Globus pallidus (tissue), 1 donor: Measurements from ENCODE around the gene ANTXR1.

Experiments
- DNase-seq: peaks from one replicate; pipeline ENCODE4 v3.0.0-alpha.2; 2015; ENCODE audit warnings: low spot score

ANTXR1 gene

DNA sequence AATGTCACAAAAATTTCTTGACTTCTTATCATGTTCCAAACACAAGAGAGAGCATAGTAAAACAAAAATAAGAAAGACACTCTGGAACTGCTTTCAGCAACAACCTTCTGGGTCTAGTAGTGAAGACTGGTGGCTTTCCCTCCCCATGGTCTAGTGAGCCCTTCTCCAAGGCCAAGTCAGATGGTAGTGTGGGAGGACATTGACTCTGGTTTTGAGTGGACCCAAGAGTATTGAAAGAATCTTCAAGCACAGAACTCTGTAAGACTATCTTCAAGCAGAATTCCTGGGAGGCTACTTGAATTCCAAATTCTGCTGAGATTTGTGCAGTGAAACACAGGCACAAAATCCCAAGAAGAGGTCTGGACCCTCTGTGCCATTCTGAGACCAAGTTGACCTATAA lies 21.1 kb downstream of the ANTXR1 start:
- no peak for DNase-seq

DNA sequence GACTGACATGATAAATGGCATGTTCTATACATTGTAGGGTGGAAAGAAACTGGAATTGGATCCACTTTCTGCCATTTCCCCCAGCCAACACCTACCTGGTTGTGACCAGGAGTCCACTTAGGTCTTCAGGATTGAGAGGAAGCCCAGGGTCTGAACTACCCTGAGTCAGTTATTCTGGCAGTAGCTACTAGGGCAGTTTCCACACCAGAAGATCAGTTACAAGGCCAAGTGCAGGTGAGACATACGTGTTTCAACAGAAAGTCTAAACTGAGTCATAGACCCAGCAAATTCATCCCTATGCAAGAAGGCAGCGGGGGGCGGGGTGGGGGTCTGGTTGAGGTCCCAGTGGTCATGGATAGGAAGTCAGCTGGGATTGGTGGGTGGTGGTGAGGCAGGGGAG lies 21.9 kb downstream of the ANTXR1 start:
- no peak for DNase-seq

DNA sequence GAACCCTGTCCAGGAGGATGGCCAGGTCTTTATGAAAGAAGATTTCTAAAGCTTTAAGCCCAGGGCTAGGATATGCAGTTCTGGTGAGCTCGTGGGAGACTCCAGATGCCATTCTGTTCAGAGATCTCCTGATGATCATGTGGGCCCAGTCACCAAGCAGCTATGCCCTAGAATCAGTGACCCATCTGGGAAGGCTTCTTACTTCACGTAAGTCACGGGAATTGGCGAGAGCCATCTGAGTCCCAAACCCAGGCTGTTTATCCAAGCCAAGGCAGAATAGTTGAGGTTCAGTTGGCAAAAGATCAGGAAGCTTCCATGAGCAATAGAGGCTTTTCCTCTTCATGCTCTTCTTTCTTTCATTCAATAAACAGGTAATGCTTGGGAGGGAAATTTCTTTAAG lies 23.9 kb downstream of the ANTXR1 start:
- DNase-seq, result no peak

DNA sequence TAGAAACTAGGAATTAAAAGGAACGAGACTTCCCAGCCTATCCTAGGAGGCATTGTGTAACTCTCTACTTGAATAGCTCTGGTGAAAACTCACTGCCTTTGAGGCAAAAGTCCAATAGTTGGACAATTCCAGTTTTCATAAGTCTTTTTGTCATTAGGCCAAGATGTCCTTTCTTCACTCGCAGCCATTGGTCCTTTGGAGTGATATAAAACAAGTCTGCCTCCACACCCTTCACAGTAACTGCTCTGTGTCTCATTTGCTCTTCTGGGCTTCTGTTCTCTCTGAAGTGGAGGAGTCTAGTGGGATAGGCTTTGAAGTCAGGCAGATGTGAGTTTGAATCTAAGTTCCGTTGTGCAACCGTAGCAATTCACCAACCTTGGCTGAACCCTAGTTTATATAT lies 28.2 kb downstream of the ANTXR1 start:
- DNase-seq, result no peak

DNA sequence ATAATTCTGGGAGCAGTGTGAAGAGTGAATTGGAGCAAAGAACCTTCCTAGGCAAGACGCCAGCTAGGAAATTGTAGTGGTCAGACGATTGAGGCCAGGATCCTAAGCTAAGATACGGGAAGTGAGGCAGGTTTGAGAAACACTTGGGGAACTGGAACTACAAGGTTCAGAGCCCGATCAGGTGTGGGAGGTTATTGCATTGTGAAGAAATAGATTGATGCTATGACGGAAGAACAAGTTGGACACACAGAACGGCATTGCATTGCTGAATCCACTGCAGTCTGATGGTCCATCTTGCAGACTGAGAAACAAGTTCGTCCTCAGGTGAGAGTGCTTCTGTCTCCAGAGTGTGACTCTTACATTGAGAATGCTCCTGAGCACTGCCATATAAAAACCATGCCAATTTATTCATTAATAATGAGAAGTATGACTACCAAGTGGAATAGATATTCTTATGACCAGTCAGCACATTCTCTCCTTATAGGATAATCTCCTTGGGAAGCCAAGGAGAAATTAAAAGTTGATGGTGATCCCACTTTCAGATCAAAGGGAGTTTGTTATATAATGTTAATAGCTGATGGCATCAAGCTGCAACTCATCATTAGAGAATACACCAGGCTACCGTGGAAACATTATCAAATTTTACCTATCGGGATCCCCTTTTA lies 30.9 kb downstream of the ANTXR1 start:
- no peak for DNase-seq

DNA sequence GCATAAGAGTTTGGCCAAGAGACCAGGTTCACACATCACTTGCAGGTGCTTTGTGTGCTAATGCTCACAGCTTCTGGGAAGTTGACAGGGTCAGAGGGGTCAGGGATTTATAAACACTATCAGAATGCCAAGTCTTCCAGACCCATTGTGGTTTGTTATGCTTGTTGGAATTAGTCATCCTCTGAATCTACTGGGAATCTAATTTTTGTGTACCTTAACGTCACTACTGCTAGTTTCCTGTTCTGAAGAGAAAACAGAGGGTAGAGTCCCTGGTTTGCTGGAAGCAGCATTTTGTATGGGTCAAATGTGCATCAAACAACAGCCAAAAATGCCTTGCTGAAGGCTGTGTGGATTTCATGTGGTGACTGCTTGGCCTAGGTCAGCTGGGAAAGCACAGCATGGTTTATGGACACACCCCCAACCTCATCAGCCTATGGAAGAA lies 33.3 kb downstream of the ANTXR1 start:
- no peak for DNase-seq

DNA sequence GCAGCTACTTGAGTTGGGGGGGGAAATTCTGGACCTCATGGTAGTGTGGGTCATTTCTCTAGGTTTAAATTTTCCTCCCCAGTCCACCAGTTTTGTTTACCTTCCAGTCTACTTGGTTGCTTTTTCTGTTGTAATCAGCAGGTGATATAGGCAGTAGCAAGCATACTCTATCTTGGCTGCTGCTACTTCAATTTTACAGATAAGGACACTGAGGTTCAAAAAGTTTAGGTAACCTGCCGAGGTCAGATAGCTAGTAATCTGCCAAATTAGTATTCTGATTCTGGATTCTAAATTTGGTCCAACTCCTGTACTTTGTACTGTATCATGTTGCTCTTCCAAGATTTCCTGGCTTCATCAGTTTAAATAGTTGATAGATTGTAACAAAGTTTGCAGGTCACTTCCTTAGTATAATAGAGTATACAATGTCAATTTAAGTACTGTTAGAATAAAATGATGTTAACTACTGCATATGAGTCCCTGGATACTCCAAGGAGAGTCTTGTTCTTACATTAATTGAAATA lies 34.7 kb downstream of the ANTXR1 start:
- no peak for DNase-seq

DNA sequence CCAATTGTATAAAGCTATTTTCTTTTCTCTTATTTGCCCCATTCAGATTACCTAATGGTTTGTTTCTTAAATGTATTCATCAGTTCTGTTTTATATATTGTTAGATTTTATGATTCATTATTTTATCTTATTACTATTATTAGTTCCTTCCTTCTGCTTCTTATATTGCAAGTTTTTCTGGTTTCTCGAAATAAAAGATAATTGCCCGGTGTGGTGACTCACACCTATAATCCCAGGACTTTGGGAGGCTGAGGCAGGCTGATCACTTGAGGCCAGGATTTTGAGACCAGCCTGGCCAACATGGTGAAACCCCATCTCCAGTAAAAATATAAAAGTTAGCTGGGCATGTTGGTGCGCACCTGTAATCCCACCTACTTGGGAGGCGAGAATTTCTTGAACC lies 37.8 kb downstream of the ANTXR1 start:
- no peak for DNase-seq

DNA sequence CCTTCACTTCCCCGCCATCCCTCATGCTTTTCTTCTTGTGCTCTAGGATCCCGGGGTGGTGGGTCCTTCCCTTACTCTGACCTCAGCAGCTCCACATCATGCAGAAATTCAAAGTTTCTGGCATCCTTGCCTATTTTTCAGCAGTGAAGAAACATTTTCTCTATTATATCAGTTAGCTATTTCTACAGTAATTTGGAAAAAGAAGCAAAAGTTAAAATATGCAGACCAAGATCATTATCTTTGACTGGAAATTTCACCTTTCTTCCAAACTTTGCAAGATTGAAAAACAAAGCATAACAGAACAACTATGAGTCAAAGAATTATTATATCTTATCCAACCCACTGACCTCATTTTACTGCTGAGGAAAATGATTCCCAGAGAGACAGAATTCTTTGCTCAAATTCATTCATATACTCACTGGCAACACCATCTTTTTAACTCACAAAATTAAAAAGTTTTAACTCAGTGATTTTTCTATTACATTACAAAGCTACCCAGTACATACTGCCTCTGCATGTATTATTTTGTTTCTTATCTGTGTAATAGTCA lies 40.5 kb downstream of the ANTXR1 start:
- DNase-seq, result no peak

DNA sequence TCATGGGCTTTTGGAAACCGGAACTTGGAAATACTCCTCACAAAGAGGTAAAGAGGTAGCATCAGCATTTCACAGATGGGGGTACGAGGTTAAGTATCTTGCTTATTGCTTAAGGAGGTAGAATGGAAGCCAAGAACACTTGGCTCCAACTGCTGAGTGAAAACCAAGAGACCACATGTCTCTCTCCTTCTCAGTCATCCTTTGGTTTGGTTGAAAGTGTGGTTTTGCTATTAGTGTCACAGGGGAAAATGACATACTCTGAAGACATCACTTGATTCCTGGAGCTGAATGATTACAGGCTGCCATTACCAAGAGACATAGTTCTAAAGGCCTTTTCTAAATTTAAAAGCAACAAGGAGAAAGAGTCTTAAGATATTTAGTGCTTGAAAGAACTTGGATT lies 41.5 kb downstream of the ANTXR1 start:
- DNase-seq, result no peak

DNA sequence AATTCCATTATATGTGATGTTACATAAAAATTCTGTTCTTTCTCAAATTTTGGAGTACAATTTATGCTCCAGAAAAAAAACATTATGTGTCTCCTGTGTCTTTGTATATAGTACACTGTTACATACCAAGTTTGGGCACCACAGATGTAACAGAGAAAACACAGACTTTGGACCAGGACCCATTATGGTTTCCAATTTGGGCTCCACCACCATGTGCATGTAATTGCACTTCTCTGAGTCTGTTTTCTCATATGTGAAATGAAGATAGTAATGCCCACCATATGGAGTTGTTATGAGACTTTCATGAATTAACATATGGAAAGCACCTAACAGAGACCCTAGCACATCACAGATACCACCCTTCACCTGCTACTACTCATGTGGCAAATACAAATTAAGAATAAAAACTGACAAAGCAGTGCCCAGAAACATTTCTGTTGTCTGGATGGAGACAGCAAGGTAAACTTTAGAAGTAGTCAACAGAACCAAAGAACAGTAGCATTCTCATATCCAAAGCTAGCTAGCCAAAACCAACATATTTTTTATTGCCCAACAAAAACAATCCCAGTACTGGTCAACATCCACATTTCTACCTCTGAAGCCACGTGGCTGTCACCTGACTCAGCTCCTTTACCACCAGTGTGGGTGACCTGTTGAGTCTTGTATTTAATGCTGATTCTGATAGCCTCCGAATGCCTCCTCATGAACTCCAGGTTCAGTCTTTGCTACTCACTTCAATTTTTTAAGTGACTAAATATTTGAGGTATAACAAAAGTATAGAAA lies 42.9 kb downstream of the ANTXR1 start:
- DNase-seq, result no peak

DNA sequence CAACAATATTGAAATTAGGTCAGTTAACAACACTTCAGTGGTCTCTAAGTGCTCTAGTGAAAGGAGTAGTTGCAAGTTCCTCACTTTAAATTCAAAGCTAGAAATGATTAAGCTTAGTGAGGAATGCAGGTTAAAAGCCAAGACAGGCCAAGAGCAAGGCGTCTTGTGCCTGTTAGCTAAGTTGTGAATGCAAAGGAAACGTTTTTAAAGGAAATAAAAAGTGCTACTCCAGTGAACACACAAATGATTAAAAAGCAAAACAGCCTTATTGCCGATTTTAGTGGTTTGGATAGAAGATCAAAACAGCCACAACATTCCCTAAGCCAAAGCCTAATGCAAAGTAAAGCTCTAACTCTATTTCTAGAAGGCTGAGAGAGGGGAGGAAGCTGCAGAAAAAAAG lies 44.7 kb downstream of the ANTXR1 start:
- no peak for DNase-seq

DNA sequence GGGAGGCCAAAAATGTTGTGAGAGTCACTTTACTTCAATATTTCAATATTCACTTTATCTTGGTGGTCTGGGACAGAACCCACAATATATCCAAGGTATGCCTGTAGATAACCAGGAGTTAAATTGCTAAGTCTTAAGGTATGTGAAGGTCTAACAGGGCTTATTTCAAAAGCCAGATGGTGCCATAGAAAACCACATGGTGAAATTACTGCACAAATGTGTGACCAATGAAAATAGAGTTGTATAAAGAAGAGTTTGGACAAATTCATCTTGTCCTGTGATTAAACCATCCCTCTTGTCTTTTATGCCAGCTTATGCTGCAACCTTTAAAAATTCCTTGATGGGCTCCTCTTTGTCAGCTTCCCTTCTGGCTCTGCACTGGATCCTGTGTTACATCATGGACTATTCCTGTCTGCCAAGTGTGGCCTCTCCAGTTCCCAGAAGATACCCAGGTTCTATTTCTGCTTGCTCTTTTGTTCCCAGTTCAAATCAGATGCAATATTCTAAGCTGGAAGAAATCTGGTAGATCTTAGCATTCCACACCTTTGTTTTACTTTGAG lies 46.8 kb downstream of the ANTXR1 start:
- DNase-seq, result no peak

DNA sequence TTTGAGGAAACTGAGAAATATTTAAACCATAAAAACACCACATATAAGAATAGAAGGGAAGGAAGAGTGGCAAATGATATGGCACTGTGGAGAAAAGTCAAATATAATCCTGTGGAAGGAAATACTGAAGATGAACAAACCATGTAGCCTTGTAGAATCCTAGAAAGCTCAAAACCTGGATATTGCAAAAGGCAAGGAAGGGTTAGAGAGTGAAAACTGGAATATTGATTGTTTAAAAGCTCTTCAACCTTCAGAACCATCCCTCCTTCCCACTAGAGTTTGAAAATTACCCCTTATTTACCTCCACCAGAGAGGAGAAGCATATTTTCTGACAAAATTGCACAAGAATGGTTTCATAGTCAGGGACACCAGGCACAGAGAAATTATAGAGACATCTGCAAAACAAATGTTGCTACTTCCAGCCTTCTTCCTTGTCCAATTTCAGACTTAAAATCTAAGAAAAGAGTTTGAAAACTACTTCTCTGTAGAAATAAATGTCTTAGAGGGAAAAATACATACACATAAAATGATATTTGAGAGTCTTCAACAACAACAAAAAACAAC lies 48.0 kb downstream of the ANTXR1 start:
- DNase-seq, result no peak

DNA sequence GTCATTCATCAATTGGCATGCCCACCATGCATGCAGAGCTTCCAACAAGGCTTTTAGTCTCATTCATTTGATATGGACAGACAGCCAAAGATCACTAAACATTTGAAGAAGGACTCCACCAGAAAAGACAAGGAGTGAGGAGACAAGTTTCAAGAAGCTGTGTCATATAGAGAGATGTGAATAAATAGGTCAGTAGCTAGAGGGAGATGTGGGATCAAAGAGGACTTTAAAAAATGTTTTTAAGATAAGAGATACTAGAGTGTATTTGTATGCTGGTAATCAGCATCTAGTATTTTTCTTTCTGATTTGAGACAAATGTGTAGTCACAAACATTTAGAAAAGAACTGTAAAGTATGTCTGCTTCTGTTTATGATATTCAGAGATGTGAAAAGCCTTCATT lies 48.5 kb downstream of the ANTXR1 start:
- no peak for DNase-seq

DNA sequence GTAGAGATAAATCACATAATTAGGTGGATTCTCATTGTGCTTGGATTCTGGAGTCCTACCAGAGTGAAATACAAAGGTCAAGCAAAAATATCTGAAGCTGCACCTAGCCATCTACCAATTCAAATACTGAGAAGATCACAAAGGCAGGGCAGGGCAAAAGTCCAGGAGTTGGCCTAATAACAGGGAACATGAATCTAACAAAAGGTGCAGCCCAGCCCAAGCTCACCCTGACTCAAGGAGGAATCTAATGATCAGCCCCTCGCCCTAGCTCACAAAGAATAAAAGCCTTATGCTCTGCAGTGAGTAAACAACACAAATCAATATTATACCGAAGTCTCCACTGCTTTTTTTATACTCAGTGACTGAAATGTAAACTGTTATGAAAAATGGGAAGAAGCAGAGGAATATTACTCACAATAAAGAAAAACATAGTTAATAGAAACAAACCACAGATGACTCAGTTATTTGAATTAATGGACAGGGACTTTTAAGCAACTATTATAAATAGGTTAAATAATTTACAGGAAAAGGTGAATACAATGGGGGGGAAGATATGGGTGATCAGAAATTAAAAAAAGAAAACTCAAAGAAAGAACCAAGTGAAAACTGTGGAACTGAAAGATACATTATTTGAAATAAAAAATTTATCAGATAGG lies 49.5 kb downstream of the ANTXR1 start:
- DNase-seq, result no peak

DNA sequence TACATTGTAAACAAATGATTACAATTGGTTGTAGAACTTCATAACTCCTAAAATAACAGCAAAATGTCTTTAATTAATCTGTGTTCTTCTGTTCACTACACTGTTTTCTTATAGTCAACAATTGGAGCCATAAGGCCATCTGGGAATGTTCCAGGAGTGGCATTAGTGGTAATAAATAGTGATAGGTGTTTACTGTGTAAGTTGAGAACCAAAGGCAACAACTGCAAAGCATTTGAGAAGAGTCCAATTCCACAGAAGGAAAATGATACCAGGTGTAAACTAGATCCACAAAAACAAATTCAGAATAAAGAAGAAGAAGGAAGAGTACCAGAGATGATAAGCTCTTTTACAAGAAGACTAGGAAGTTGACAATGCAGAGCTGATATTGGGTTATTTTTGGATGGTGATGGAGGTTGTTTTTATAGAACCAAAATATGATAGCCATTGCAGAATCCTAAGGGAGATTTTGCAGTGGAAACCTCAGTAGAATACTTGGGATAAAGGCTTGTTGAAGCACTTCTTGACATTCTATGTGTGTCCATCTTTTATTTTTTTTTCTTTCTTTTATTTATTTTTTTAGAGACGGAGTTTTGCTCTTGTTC lies 52.9 kb downstream of the ANTXR1 start:
- no peak for DNase-seq

DNA sequence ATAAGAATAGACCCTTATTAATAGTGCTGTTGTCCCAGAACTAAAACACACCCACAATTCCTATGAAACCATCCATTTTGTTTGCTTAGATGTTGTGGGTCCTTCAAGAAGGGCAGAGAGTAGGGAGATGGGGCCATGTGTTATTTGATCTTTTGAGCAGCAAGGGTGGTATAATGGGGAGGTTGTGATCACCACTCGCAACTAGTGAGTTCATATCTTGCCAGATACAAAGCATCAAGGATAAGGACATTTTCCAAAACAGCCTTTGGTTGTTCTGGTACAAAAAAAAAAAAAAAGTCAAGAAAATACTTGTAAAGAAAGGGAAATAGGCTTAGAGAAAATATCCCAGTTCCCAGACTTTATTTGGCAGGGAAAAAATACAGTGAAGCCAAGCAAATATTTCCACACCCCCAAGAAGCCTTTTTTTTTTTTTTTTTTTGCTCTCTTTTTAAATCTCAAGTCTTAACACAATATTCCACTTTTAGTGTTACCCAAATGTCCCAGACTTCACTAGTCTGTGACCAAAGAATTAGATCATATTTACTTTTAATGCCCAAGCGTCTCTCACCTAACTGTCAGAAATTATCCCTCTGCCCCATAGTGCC lies 54.1 kb downstream of the ANTXR1 start:
- no peak for DNase-seq

DNA sequence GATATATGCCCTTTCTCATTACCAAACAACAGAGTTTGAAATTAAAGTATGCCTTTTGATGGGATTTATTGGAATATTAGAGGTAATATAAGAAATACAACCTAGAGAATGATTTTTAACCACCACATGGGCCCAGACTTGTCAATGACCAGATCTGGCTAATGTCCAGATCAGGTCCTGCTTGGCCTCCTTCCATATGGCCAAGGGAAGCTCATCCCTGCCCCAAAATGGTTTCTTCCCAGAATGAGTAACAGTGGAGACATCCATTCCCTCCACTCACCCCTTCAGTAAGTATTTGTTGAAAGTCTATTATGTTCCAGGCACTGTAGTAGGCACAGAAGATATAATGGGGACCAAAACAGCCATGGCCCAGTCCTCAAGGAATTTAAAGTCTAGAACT lies 54.9 kb downstream of the ANTXR1 start:
- no peak for DNase-seq

DNA sequence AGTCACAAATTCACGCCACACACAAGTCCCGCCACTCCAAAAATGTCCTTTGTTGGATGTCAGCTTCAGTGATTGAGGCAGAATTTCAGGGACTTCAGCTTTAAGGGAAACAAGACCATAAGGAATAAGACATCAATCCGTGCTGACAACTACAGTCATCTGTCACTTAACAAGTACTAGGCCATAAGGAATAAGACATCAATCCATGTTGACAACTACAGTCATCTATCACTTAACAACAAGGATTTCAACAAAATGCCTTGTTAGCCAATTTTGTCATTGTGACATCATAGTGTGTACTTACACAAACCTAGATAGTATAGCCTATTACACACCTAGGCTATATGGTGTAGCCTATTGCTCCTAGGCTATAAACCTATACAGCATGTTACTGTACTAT lies 58.0 kb downstream of the ANTXR1 start:
- no peak for DNase-seq

DNA sequence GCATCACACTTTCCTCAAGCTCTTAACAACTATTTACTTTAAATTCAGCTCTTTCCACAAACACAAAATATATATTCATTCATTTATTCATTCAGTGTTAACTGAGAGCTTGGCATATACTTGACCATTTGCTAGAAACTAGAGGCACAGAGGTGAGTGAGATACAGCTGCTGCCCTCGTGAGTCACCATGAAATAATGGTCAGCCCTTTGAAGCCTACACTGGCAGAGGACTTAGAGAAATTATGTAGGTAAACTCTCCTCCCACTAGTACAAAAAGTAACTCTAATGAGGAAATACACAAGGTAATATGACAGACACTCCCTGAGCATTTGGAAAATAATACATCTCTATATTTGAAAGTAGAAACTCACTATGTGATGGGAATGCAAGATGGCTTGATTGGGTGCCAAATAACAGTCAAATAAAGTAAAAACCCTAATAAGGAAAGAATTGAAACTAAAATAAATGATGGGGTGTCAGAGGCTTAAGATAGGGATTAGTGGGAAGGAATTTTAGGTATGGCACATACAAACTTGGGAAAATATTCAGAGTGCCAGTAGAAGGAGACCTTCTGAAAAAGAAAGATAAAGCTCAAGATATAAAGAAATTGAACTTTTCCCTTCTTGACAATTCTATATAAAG lies 61.1 kb downstream of the ANTXR1 start:
- DNase-seq, result no peak
